ENCODE measurements around the gene TMEM163. TPM values are rescaled to one million over a fixed set of nuclear protein-coding genes. Genes with fewer than 3 reads are reported as not detected.

The TMEM163 gene
- total and polyA plus RNA-seq, 8 donors: 3.9 to 48.4 (median 14.0) TPM

- no peak for ATAC-seq
- no peak for TF ChIP-seq CTCF (IDR thresholded peaks at IDR 0.05)
- intact Hi-C loops (cut with DNase I): no loop called here
- no peaks in the 10 kb centered on the region for H3K4me1 ChIP-seq
- H3K4me3 ChIP-seq: no peak overlapping the region
- H3K27ac ChIP-seq: no peak overlapping the region
- H3K27me3 ChIP-seq: peaks cover 0 to 9% of the 10 kb centered on the region in 2 donors
- no peaks in the 10 kb centered on the region for H3K36me3 ChIP-seq
- DNase-seq: no peak
- H3K9me3 ChIP-seq: no peaks in the 10 kb centered on the region
Observed at GRCh38 chr2:134700730-134701129, 18.1 kb downstream of the TMEM163 start.

GRCh38 chr2:134694411-134694810 is 24.4 kb downstream of the TMEM163 start:
- no peak overlapping the region for H3K27ac ChIP-seq
- no peaks in the 10 kb centered on the region for H3K9me3 ChIP-seq
- ATAC-seq (no peak), DNase-seq (no peak)
- no peaks in the 10 kb centered on the region for H3K27me3 ChIP-seq
- no peak overlapping the region for H3K4me3 ChIP-seq
- no peaks in the 10 kb centered on the region for H3K4me1 ChIP-seq
- no peak for TF ChIP-seq CTCF (IDR thresholded peaks at IDR 0.05)
- no peaks in the 10 kb centered on the region for H3K36me3 ChIP-seq
- intact Hi-C loops (cut with DNase I): no loop called here

- DNase-seq (no peak), ATAC-seq (peak; percentile 74)
- H3K36me3 ChIP-seq: no peaks in the 10 kb centered on the region
- no peaks in the 10 kb centered on the region for H3K27me3 ChIP-seq
- H3K4me3 ChIP-seq: no peak overlapping the region
- no peaks in the 10 kb centered on the region for H3K9me3 ChIP-seq
- no peak for TF ChIP-seq CTCF (IDR thresholded peaks at IDR 0.05)
- H3K4me1 ChIP-seq: no peaks in the 10 kb centered on the region
- intact Hi-C loops (cut with DNase I): no loop called here
- peak overlapping the region in 1 of 2 donors; percentile 19 for H3K27ac ChIP-seq
Observed at GRCh38 chr2:134693359-134694330, 25.2 kb downstream of the TMEM163 start.

- DNase-seq (no peak), ATAC-seq (no peak)
- Histone ChIP-seq H3K27me3 (no peaks in the 10 kb centered on the region), H3K4me1 (no peaks in the 10 kb centered on the region), H3K4me3 (no peak overlapping the region), H3K36me3 (no peaks in the 10 kb centered on the region), H3K27ac (no peak overlapping the region), H3K9me3 (no peaks in the 10 kb centered on the region)
- no peak for TF ChIP-seq CTCF (IDR thresholded peaks at IDR 0.05)
- intact Hi-C loops (cut with DNase I): no loop called here
Observed at GRCh38 chr2:134692499-134692898, 26.3 kb downstream of the TMEM163 start.

- ATAC-seq: peak; percentile 11
- Histone ChIP-seq H3K36me3 (no peaks in the 10 kb centered on the region), H3K9me3 (no peaks in the 10 kb centered on the region), H3K27me3 (no peaks in the 10 kb centered on the region), H3K4me1 (no peaks in the 10 kb centered on the region), H3K4me3 (no peak overlapping the region), H3K27ac (no peak overlapping the region)
- no peak for TF ChIP-seq CTCF (IDR thresholded peaks at IDR 0.05)
- intact Hi-C loops (cut with DNase I): no loop called here
- no peak for DNase-seq
Observed at GRCh38 chr2:134690629-134691215, 28.1 kb downstream of the TMEM163 start.

Data from left lung (tissue), 10 donors.